GM23338 (cell line): ENCODE measurements around the gene ELOA2. TPM values are rescaled to one million over a fixed set of nuclear protein-coding genes. Genes with fewer than 3 reads are reported as not detected.

Source experiments
- ATAC-seq: fragments of 200-7000 bp; cut with Tn5 transposase; 3 replicates; pipeline ENCODE4 v1.9.1; 2020
- DNase-seq: peaks from one replicate; pipeline ENCODE4 v3.0.0-alpha.2; 2015; ENCODE audit warnings: low spot score
- H2AFZ ChIP-seq: fragments of 200-600 bp; sonication (generic); 2 replicates; pipeline ENCODE4 v1.8.0; 2016; ENCODE audit warnings: antibody characterized with exemption, mild to moderate bottlenecking, moderate library complexity
- H3F3A ChIP-seq: fragments of 200-600 bp; sonication (generic); replicated peaks from 2 replicates; pipeline ENCODE4 v1.8.0; 2017; ENCODE audit warnings: antibody characterized with exemption, mixed run types, low read depth
- H3K27ac ChIP-seq: fragments of 200-600 bp; sonication (generic); 2 replicates; pipeline ENCODE4 v1.6.1; 2016; ENCODE audit warnings: low read depth
- H3K27me3 ChIP-seq: fragments of 200-600 bp; sonication (generic); 2 replicates; pipeline ENCODE4 v1.8.0; 2016; ENCODE audit warnings: mild to moderate bottlenecking, mixed run types, moderate library complexity; ENCODE audit not compliant: insufficient read depth
- H3K36me3 ChIP-seq: fragments of 200-600 bp; sonication (generic); 2 replicates; pipeline ENCODE4 v1.8.0; 2016; ENCODE audit warnings: mild to moderate bottlenecking; ENCODE audit not compliant: insufficient read depth
- H3K4me1 ChIP-seq: fragments of 200-600 bp; sonication (generic); 2 replicates; pipeline ENCODE4 v1.8.0; 2016; ENCODE audit warnings: mild to moderate bottlenecking, moderate library complexity; ENCODE audit not compliant: insufficient read depth
- H3K4me2 ChIP-seq: fragments of 200-600 bp; sonication (generic); 2 replicates; pipeline ENCODE4 v1.7.1; 2017; ENCODE audit warnings: mixed run types
- H3K4me3 ChIP-seq: fragments of 200-600 bp; sonication (generic); 2 replicates; pipeline ENCODE4 v1.6.1; 2016; ENCODE audit warnings: mixed run types
- H3K79me2 ChIP-seq: fragments of 200-600 bp; sonication (generic); replicated peaks from 2 replicates; pipeline ENCODE4 v1.8.0; 2017; ENCODE audit warnings: mild to moderate bottlenecking; ENCODE audit not compliant: insufficient read depth
- H3K9me2 ChIP-seq: fragments of 200-600 bp; sonication (generic); 2 replicates; pipeline ENCODE4 v1.8.0; 2017; ENCODE audit not compliant: insufficient read depth
- H4K20me1 ChIP-seq: fragments of 200-600 bp; sonication (generic); replicated peaks from 2 replicates; pipeline ENCODE4 v1.8.0; 2017; ENCODE audit warnings: mild to moderate bottlenecking; ENCODE audit not compliant: insufficient read depth
- H3K27ac Mint-ChIP-seq: 2 replicates; pipeline ENCODE4 v1.8.0; 2020; ENCODE audit warnings: inconsistent platforms, mild to moderate bottlenecking, moderate library complexity, mixed read lengths
- H3K27me3 Mint-ChIP-seq: 3 replicates; pipeline ENCODE4 v1.8.0; 2022; ENCODE audit warnings: low read depth, mild to moderate bottlenecking, moderate library complexity, mixed read lengths, inconsistent platforms; ENCODE audit not compliant: insufficient read depth, poor library complexity
- H3K36me3 Mint-ChIP-seq: 3 replicates; pipeline ENCODE4 v1.8.0; 2021; ENCODE audit warnings: low read depth, mild to moderate bottlenecking, inconsistent platforms, moderate library complexity, mixed read lengths
- H3K4me1 Mint-ChIP-seq: 3 replicates; pipeline ENCODE4 v1.8.0; 2020; ENCODE audit warnings: mild to moderate bottlenecking, inconsistent platforms, mixed read lengths
- H3K4me3 Mint-ChIP-seq: 3 replicates; pipeline ENCODE4 v1.8.0; 2021; ENCODE audit warnings: moderate library complexity, mild to moderate bottlenecking, inconsistent platforms, mixed read lengths
- H3K9me3 Mint-ChIP-seq: 3 replicates; pipeline ENCODE4 v1.8.0; 2020; ENCODE audit warnings: moderate library complexity, mild to moderate bottlenecking, inconsistent platforms, mixed read lengths
- ETS1 ChIP-seq: IDR thresholded peaks from 2 replicates; pipeline ENCODE4 v1.6.1; 2016; ENCODE audit warnings: antibody characterized with exemption
- EZH2 ChIP-seq: fragments of 200-600 bp; sonication (generic); IDR thresholded peaks from one replicate; pipeline ENCODE4 v1.8.0; 2017; ENCODE audit warnings: antibody characterized with exemption, mild to moderate bottlenecking, low read depth; ENCODE audit not compliant: unreplicated experiment
- JUNB ChIP-seq: IDR thresholded peaks from one replicate; pipeline ENCODE4 v1.6.1; 2016; ENCODE audit warnings: antibody characterized with exemption; ENCODE audit not compliant: unreplicated experiment
- POLR2AphosphoS5 ChIP-seq: IDR thresholded peaks from 2 replicates; pipeline ENCODE4 v1.6.1; 2016; ENCODE audit warnings: antibody characterized with exemption, low read depth
- polyA plus RNA-seq: library from polyadenylated mRNA; unstranded; fragments of >200 nt; fragmentation: Nextera tagmentation; extraction: Ambion mirVana; gene quantifications from 2 replicates; pipeline ENCODE4 v1.2.1, GENCODE V29; 2016
- total RNA-seq: library from RNA; depleted of rRNA; stranded (reverse); fragments of >200 nt; shearing (Covaris generic); gene quantifications from 2 replicates; pipeline ENCODE4 v1.2.3, GENCODE V29; 2014
- TF ChIP-seq, protein P1 (sequence below): fragments of 250-450 bp; sonication (Bioruptor Pico); IDR thresholded peaks from 2 replicates; pipeline ENCODE4 v1.5.0; 2020; ENCODE audit warnings: mild to moderate bottlenecking, moderate library complexity
- TF ChIP-seq, protein P2 (sequence below): IDR thresholded peaks from one replicate; pipeline ENCODE4 v1.6.1; 2018; ENCODE audit warnings: antibody characterized with exemption; ENCODE audit not compliant: unreplicated experiment

Gene ELOA2
- total and polyA plus RNA-seq, 2 experiments from 2014 or later: not detected

DNA sequence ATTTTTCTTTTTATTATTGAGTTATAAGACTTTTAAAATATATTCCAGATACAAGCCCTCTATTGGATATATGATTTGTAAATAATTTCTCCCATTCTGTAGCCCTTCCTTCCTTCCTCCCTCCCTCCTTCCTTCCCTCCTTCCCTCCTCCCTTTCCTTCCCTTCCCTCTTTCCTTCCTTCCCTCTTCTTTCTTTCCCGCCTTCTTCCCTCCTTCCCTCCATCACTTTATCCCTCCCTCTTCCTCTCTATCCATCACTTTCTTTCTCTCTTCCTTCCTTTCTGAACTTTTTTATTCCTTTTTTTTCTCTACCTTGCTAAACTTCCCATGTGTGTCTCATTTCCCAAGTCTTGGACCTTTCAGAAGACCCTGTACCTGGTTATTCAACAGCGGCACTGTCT lies 45.5 kb upstream of the ELOA2 start (continued):
- TF ChIP-seq, protein P1, sequence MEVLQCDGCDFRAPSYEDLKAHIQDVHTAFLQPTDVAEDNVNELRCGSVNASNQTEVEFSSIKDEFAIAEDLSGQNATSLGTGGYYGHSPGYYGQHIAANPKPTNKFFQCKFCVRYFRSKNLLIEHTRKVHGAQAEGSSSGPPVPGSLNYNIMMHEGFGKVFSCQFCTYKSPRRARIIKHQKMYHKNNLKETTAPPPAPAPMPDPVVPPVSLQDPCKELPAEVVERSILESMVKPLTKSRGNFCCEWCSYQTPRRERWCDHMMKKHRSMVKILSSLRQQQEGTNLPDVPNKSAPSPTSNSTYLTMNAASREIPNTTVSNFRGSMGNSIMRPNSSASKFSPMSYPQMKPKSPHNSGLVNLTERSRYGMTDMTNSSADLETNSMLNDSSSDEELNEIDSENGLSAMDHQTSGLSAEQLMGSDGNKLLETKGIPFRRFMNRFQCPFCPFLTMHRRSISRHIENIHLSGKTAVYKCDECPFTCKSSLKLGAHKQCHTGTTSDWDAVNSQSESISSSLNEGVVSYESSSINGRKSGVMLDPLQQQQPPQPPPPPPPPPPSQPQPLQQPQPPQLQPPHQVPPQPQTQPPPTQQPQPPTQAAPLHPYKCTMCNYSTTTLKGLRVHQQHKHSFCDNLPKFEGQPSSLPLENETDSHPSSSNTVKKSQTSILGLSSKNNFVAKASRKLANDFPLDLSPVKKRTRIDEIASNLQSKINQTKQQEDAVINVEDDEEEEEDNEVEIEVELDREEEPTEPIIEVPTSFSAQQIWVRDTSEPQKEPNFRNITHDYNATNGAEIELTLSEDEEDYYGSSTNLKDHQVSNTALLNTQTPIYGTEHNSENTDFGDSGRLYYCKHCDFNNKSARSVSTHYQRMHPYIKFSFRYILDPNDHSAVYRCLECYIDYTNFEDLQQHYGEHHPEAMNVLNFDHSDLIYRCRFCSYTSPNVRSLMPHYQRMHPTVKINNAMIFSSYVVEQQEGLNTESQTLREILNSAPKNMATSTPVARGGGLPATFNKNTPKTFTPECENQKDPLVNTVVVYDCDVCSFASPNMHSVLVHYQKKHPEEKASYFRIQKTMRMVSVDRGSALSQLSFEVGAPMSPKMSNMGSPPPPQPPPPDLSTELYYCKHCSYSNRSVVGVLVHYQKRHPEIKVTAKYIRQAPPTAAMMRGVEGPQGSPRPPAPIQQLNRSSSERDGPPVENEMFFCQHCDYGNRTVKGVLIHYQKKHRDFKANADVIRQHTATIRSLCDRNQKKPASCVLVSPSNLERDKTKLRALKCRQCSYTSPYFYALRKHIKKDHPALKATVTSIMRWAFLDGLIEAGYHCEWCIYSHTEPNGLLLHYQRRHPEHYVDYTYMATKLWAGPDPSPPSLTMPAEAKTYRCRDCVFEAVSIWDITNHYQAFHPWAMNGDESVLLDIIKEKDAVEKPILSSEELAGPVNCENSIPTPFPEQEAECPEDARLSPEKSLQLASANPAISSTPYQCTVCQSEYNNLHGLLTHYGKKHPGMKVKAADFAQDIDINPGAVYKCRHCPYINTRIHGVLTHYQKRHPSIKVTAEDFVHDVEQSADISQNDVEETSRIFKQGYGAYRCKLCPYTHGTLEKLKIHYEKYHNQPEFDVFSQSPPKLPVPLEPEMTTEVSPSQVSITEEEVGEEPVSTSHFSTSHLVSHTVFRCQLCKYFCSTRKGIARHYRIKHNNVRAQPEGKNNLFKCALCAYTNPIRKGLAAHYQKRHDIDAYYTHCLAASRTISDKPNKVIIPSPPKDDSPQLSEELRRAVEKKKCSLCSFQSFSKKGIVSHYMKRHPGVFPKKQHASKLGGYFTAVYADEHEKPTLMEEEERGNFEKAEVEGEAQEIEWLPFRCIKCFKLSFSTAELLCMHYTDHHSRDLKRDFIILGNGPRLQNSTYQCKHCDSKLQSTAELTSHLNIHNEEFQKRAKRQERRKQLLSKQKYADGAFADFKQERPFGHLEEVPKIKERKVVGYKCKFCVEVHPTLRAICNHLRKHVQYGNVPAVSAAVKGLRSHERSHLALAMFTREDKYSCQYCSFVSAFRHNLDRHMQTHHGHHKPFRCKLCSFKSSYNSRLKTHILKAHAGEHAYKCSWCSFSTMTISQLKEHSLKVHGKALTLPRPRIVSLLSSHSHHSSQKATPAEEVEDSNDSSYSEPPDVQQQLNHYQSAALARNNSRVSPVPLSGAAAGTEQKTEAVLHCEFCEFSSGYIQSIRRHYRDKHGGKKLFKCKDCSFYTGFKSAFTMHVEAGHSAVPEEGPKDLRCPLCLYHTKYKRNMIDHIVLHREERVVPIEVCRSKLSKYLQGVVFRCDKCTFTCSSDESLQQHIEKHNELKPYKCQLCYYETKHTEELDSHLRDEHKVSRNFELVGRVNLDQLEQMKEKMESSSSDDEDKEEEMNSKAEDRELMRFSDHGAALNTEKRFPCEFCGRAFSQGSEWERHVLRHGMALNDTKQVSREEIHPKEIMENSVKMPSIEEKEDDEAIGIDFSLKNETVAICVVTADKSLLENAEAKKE: no peak
- TF ChIP-seq ETS1 (no peak), EZH2 (no peak)

DNA sequence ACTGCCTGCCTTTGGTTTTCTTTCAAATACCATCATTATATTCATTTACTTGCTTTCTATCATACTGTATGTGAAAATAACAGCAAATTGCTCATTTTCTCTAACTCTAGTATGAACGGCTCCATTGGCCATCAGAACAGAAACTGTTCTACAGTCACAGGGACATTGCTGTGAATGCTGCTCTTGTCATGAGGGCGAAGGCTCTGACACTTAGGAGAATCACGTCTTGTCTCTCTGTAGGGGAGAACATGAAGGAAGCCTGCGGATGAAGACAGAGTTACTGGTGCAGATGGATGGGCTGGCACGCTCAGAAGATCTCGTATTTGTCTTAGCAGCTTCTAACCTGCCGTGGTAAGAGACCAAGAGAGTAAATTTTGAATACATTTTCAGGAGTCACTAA lies 41.7 kb upstream of the ELOA2 start:
- H3K4me2 ChIP-seq: no peak overlapping the region
- Mint-ChIP-seq H3K36me3 (no peaks in the 10 kb centered on the region), H3K27ac (no peak overlapping the region), H3K4me1 (peaks cover 16% of the 10 kb centered on the region), H3K9me3 (no peaks in the 10 kb centered on the region), H3K4me3 (no peak overlapping the region), H3K27me3 (no peaks in the 10 kb centered on the region)
- H3F3A ChIP-seq: no peaks in the 10 kb centered on the region
- peaks cover 12% of the 10 kb centered on the region for H3K4me1 ChIP-seq
- no peak overlapping the region for H3K4me3 ChIP-seq
- H3K27ac ChIP-seq: no peak overlapping the region
- no peaks in the 10 kb centered on the region for H3K36me3 ChIP-seq
- no peaks in the 10 kb centered on the region for H3K79me2 ChIP-seq
- H3K27me3 ChIP-seq: no peaks in the 10 kb centered on the region
- ATAC-seq (no peak), DNase-seq (no peak)
- H3K9me2 ChIP-seq: no peaks in the 10 kb centered on the region
- no peaks in the 10 kb centered on the region for H4K20me1 ChIP-seq
- TF ChIP-seq, protein P2, sequence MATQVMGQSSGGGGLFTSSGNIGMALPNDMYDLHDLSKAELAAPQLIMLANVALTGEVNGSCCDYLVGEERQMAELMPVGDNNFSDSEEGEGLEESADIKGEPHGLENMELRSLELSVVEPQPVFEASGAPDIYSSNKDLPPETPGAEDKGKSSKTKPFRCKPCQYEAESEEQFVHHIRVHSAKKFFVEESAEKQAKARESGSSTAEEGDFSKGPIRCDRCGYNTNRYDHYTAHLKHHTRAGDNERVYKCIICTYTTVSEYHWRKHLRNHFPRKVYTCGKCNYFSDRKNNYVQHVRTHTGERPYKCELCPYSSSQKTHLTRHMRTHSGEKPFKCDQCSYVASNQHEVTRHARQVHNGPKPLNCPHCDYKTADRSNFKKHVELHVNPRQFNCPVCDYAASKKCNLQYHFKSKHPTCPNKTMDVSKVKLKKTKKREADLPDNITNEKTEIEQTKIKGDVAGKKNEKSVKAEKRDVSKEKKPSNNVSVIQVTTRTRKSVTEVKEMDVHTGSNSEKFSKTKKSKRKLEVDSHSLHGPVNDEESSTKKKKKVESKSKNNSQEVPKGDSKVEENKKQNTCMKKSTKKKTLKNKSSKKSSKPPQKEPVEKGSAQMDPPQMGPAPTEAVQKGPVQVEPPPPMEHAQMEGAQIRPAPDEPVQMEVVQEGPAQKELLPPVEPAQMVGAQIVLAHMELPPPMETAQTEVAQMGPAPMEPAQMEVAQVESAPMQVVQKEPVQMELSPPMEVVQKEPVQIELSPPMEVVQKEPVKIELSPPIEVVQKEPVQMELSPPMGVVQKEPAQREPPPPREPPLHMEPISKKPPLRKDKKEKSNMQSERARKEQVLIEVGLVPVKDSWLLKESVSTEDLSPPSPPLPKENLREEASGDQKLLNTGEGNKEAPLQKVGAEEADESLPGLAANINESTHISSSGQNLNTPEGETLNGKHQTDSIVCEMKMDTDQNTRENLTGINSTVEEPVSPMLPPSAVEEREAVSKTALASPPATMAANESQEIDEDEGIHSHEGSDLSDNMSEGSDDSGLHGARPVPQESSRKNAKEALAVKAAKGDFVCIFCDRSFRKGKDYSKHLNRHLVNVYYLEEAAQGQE: no peak
- no peak for TF ChIP-seq JUNB
- no peak for TF ChIP-seq POLR2AphosphoS5
- no peak for TF ChIP-seq ETS1
- no peak overlapping the region for H2AFZ ChIP-seq
